Esophagus squamous epithelium (tissue), 5 donors: Measurements from ENCODE around the gene FOXO3. TPM values are rescaled to one million over a fixed set of nuclear protein-coding genes. Genes with fewer than 3 reads are reported as not detected.
"Not testable (repeated sequence)": the region's sequence is repeated elsewhere in the genome, so short reads cannot be mapped to it uniquely, and the experiment has no call there.

Source experiments
- DNase-seq: peaks from one replicate; lab custom pipeline; 2025; lab: John Stamatoyannopoulos, UW
- H3K27ac ChIP-seq, 4 donors: fragments of 200-600 bp; sonication (generic); one replicate each; pipeline ENCODE4 v1.5.1; 2016 to 2019; ENCODE audit warnings: mild to moderate bottlenecking in 1 of 4
- H3K27me3 ChIP-seq, 4 donors: fragments of 200-600 bp; sonication (generic); 1 replicate in 3 of 4; 2 replicates in 1 of 4; pipeline versions ENCODE4 v1.5.1 to v1.6.0; 2017 to 2021; ENCODE audit warnings: antibody characterized with exemption in 1 of 4
- H3K36me3 ChIP-seq, 3 donors: fragments of 200-600 bp; sonication (generic); one replicate each; pipeline ENCODE4 v1.5.1; 2016 to 2019
- H3K4me1 ChIP-seq, 3 donors: fragments of 200-600 bp; sonication (generic); one replicate each; pipeline ENCODE4 v1.5.1; 2017 to 2019
- H3K4me3 ChIP-seq, 4 donors: fragments of 200-600 bp; sonication (generic); 1 replicate in 3 of 4; 2 replicates in 1 of 4; pipeline ENCODE4 v1.5.1; 2016 to 2019; ENCODE audit warnings: mild to moderate bottlenecking in 2 of 4, moderate library complexity in 1 of 4
- H3K9me3 ChIP-seq, 3 donors: fragments of 200-600 bp; sonication (generic); one replicate each; pipeline ENCODE4 v1.5.1; 2016 to 2019
- CTCF ChIP-seq, 6 experiments: fragments of 450-650 bp in 4 of 6; fragments of 200-600 bp in 2 of 6; sonication (generic) in 2 of 6; IDR thresholded peaks; one replicate each; pipeline ENCODE4 v1.5.1; 2016 to 2019; ENCODE audit warnings: antibody characterized with exemption in 6 of 6, mild to moderate bottlenecking in 4 of 6, moderate library complexity in 4 of 6
- POLR2A ChIP-seq, 4 donors: fragments of 450-650 bp; IDR thresholded peaks; one replicate each; pipeline ENCODE4 v1.6.1; 2017; ENCODE audit warnings: antibody characterized with exemption in 4 of 4, mild to moderate bottlenecking in 4 of 4, moderate library complexity in 3 of 4
- WGBS, 2 donors: methylation state at CpG; one replicate each; pipeline ENCODE4 v1.1.5; 2018; 5-methylcytosine and 5-hydroxymethylcytosine counted together
- intact Hi-C: fragments of 100-400 bp; cut with DNase I; formaldehyde crosslinking; loops from one replicate; pipeline ENCODE4 v1.15.0; 2022
- total RNA-seq, 4 donors: library from RNA; depleted of rRNA; stranded (reverse); fragments of >200 nt; gene quantifications; one replicate each; pipeline ENCODE4 v1.1.0, GENCODE V29; 2016
- donor health status: DM: yes; HTN: yes; CAD: no.

The FOXO3 gene
- total RNA-seq, 4 donors from 2014 or later: 30.3 to 80.7 (median 34.3) TPM

GRCh38 chr6:108559884-108560462, 744 bp upstream of the FOXO3 start:
- H3K4me3 ChIP-seq: peak overlapping the region; percentile 69 to 98 (median 80)
- DNase-seq: no peak
- 1 to 2% methylated on average over 7 to 16 of the region's 64 CpGs for WGBS, 2 donors
- H3K27ac ChIP-seq: peak overlapping the region; percentile 95 to 100 (median 98)
- H3K9me3 ChIP-seq: no peaks in the 10 kb centered on the region
- intact Hi-C loops: loop anchor here (10.0 kb wide), 2 partner anchors 95 to 445 kb away; no protein-coding TSS in a partner anchor
- H3K36me3 ChIP-seq: no peaks in the 10 kb centered on the region
- H3K4me1 ChIP-seq: peaks cover 21 to 60% (median 22%) of the 10 kb centered on the region in 3 donors
- no peaks in the 10 kb centered on the region for H3K27me3 ChIP-seq
- peak in 1 of 4 donors; percentile 93 for TF ChIP-seq POLR2A (IDR thresholded peaks at IDR 0.05)
- no peak for TF ChIP-seq CTCF (IDR thresholded peaks at IDR 0.05)

GRCh38 chr6:108561309-108561647, 561 bp downstream of the FOXO3 start:
- peaks cover 16 to 60% (median 20%) of the 10 kb centered on the region in 3 donors for H3K4me1 ChIP-seq
- intact Hi-C loops: loop anchor here (10.0 kb wide), 1 partner anchor 94 kb away; no protein-coding TSS in a partner anchor

GRCh38 chr6:108561742-108562502, 1.2 kb downstream of the FOXO3 start:
- Histone ChIP-seq H3K4me1 (peaks cover 19 to 60% (median 26%) of the 10 kb centered on the region in 3 donors), H3K4me3 (peak overlapping the region; percentile 69 to 98 (median 80)), H3K36me3 (peaks cover 0 to 7% (median 0%) of the 10 kb centered on the region in 3 donors), H3K27ac (peak overlapping the region; percentile 95 to 100 (median 98)), H3K27me3 (no peaks in the 10 kb centered on the region), H3K9me3 (no peaks in the 10 kb centered on the region)
- intact Hi-C loops: loop anchor here (10.0 kb wide), 1 partner anchor 93 kb away; no protein-coding TSS in a partner anchor
- DNase-seq: no peak
- 9 to 24% methylated on average over 17 to 25 of the region's 46 CpGs for WGBS, 2 donors
- TF ChIP-seq POLR2A (IDR thresholded peaks at IDR 0.05) (no peak), CTCF (IDR thresholded peaks at IDR 0.05) (no peak)

More at GRCh38 chr6:108561309-108561647, 561 bp downstream of the FOXO3 start:
- not testable (repeated sequence) for H3K36me3 ChIP-seq, DNase-seq, H3K9me3 ChIP-seq, H3K27me3 ChIP-seq
- Histone ChIP-seq H3K27ac (peak overlapping the region; percentile 95 to 100 (median 98)), H3K4me3 (peak overlapping the region; percentile 69 to 98 (median 80))
- WGBS, 2 donors: no CpG with 5 or more reads among the region's 40 CpGs

- intact Hi-C loops: loop anchor here (10.0 kb wide), 1 partner anchor 92 kb away; no protein-coding TSS in a partner anchor
- H3K27me3 ChIP-seq: no peaks in the 10 kb centered on the region
- TF ChIP-seq CTCF (IDR thresholded peaks at IDR 0.05): peak in 1 of 6 experiments; percentile 18
- TF ChIP-seq POLR2A (IDR thresholded peaks at IDR 0.05): peak in 2 of 4 donors; percentile 31 to 51
- H3K4me1 ChIP-seq: peaks cover 21 to 60% (median 25%) of the 10 kb centered on the region in 3 donors
- H3K27ac ChIP-seq: peak overlapping the region; percentile 95 to 100 (median 98)
- peak overlapping the region; percentile 69 to 98 (median 80) for H3K4me3 ChIP-seq
- WGBS, 2 donors: 17 to 23% methylated on average over 4 to 10 of the region's 17 CpGs
- no peak for DNase-seq
- no peaks in the 10 kb centered on the region for H3K9me3 ChIP-seq
- H3K36me3 ChIP-seq: peaks cover 0 to 13% (median 4%) of the 10 kb centered on the region in 3 donors
Measured at GRCh38 chr6:108562503-108562993, 1.8 kb downstream of the FOXO3 start.

GRCh38 chr6:108563292-108563691, 2.6 kb downstream of the FOXO3 start:
- intact Hi-C loops: loop anchor here (10.0 kb wide), 1 partner anchor 92 kb away; no protein-coding TSS in a partner anchor
- DNase-seq: no peak
- no peaks in the 10 kb centered on the region for H3K9me3 ChIP-seq
- TF ChIP-seq POLR2A (IDR thresholded peaks at IDR 0.05) (no peak), CTCF (IDR thresholded peaks at IDR 0.05) (no peak)
- H3K4me3 ChIP-seq: peak overlapping the region in 3 of 4 donors; percentile 73 to 98 (median 86)
- peak overlapping the region; percentile 95 to 100 (median 98) for H3K27ac ChIP-seq
- WGBS, 2 donors: 72 to 79% methylated on average over 8 of the region's 8 CpGs
- H3K36me3 ChIP-seq: peaks cover 0 to 21% (median 4%) of the 10 kb centered on the region in 3 donors
- H3K27me3 ChIP-seq: no peaks in the 10 kb centered on the region
- H3K4me1 ChIP-seq: peaks cover 22 to 67% (median 25%) of the 10 kb centered on the region in 3 donors
